HEK293 (cell line): Measurements from ENCODE around the gene STAC.

ENCODE experiments used
- CTCF ChIA-PET: fragments of 350-600 bp; formaldehyde crosslinking; extraction: SDS; loops from one replicate; lab custom pipeline; 2021; ENCODE audit warnings: antibody characterized with exemption; lab: Yijun Ruan, JAX
- POLR2A ChIA-PET: fragments of 300-600 bp; formaldehyde crosslinking; extraction: SDS; loops from one replicate; lab custom pipeline; 2020; ENCODE audit warnings: antibody characterized with exemption, inconsistent platforms; lab: Yijun Ruan, JAX
- H3K27ac ChIP-seq: fragments of 200-500 bp; sonication (Bioruptor generic); 2 replicates; pipeline ENCODE4 v1.5.1; 2014; ENCODE audit warnings: low read depth, low read length, control low read depth, inconsistent platforms; ENCODE audit errors: extremely low read depth
- H3K36me3 ChIP-seq, 2 experiments: fragments of 200-500 bp in 1 of 2; sonication (Bioruptor generic) in 1 of 2; 1 replicate in 1 of 2; 2 replicates in 1 of 2; pipeline ENCODE4 v1.5.1; 2014 to 2017; ENCODE audit warnings: inconsistent platforms in 2 of 2, low read length in 2 of 2; ENCODE audit not compliant: control insufficient read depth in 2 of 2, insufficient read depth in 1 of 2
- H3K4me1 ChIP-seq: fragments of 200-500 bp; sonication (Bioruptor generic); 2 replicates; pipeline ENCODE4 v1.5.1; 2014; ENCODE audit warnings: mild to moderate bottlenecking, low read length, inconsistent platforms; ENCODE audit not compliant: control insufficient read depth, insufficient read depth
- H3K4me3 ChIP-seq: 2 replicates; pipeline ENCODE4 v1.5.1; 2011; ENCODE audit warnings: low read depth, mild to moderate bottlenecking, control low read depth, low read length, moderate library complexity
- H3K9me3 ChIP-seq: fragments of 200-500 bp; sonication (Bioruptor generic); 2 replicates; pipeline ENCODE4 v1.5.1; 2014; ENCODE audit warnings: low read depth, low read length, inconsistent platforms; ENCODE audit not compliant: control insufficient read depth, insufficient read depth
- EGR2 ChIP-seq: fragments of 450-650 bp; formaldehyde crosslinking; IDR thresholded peaks from 2 replicates; pipeline ENCODE4 v1.5.1; 2016; ENCODE audit warnings: low read depth, missing biosample characterization, missing genetic modification characterization
- RBAK ChIP-seq: fragments of 450-650 bp; formaldehyde crosslinking; IDR thresholded peaks from 2 replicates; pipeline ENCODE4 v1.5.1; 2016; ENCODE audit warnings: missing biosample characterization, missing genetic modification characterization
- SCRT2 ChIP-seq: fragments of 450-650 bp; formaldehyde crosslinking; IDR thresholded peaks from 2 replicates; pipeline ENCODE4 v1.5.1; 2016; ENCODE audit warnings: missing biosample characterization, missing genetic modification characterization
- ZNF157 ChIP-seq: fragments of 450-650 bp; formaldehyde crosslinking; IDR thresholded peaks from 2 replicates; pipeline ENCODE4 v1.5.1; 2016; ENCODE audit warnings: missing biosample characterization, missing genetic modification characterization
- ZNF16 ChIP-seq: fragments of 450-650 bp; formaldehyde crosslinking; IDR thresholded peaks from 2 replicates; pipeline ENCODE4 v1.5.1; 2016; ENCODE audit warnings: low read depth, missing biosample characterization, missing genetic modification characterization
- ZNF266 ChIP-seq: fragments of 450-650 bp; formaldehyde crosslinking; IDR thresholded peaks from 2 replicates; pipeline ENCODE4 v1.5.1; 2016; ENCODE audit warnings: missing biosample characterization, missing genetic modification characterization, low read depth
- ZNF311 ChIP-seq: fragments of 450-650 bp; formaldehyde crosslinking; IDR thresholded peaks from 2 replicates; pipeline ENCODE4 v1.5.1; 2017; ENCODE audit warnings: missing biosample characterization, missing genetic modification characterization, borderline replicate concordance
- ZNF501 ChIP-seq: fragments of 450-650 bp; formaldehyde crosslinking; IDR thresholded peaks from 2 replicates; pipeline ENCODE4 v1.5.1; 2016; ENCODE audit warnings: missing biosample characterization, missing genetic modification characterization
- ZNF558 ChIP-seq: fragments of 450-650 bp; formaldehyde crosslinking; IDR thresholded peaks from 2 replicates; pipeline ENCODE4 v1.5.1; 2016; ENCODE audit warnings: missing biosample characterization, missing genetic modification characterization
- ZNF561 ChIP-seq: fragments of 450-650 bp; IDR thresholded peaks from 2 replicates; pipeline ENCODE4 v1.5.1; 2018; ENCODE audit warnings: missing biosample characterization, missing genetic modification characterization, borderline replicate concordance
- ZNF626 ChIP-seq: fragments of 450-650 bp; sonication (Bioruptor Pico); formaldehyde crosslinking; IDR thresholded peaks from 2 replicates; pipeline ENCODE4 v1.5.1; 2018; ENCODE audit warnings: missing biosample characterization, missing genetic modification characterization, inconsistent platforms
- ZNF658 ChIP-seq: fragments of 450-650 bp; formaldehyde crosslinking; IDR thresholded peaks from 2 replicates; pipeline ENCODE4; 2016; ENCODE audit warnings: missing biosample characterization, missing genetic modification characterization
- ZNF776 ChIP-seq: fragments of 450-650 bp; formaldehyde crosslinking; IDR thresholded peaks from 2 replicates; pipeline ENCODE4 v1.5.0; 2017; ENCODE audit warnings: missing biosample characterization, missing genetic modification characterization, borderline replicate concordance
- ZNF791 ChIP-seq: fragments of 450-650 bp; formaldehyde crosslinking; IDR thresholded peaks from 2 replicates; pipeline ENCODE4 v1.5.1; 2016; ENCODE audit warnings: missing biosample characterization, missing genetic modification characterization
- ZSCAN30 ChIP-seq: fragments of 450-650 bp; IDR thresholded peaks from 2 replicates; pipeline ENCODE4 v1.5.1; 2018; ENCODE audit warnings: missing biosample characterization, mild to moderate bottlenecking, missing genetic modification characterization, moderate library complexity
- TF ChIP-seq, protein P1 (sequence below): fragments of 450-650 bp; formaldehyde crosslinking; IDR thresholded peaks from 2 replicates; pipeline ENCODE4 v1.5.1; 2016; ENCODE audit warnings: missing biosample characterization, missing genetic modification characterization
- TF ChIP-seq, protein P2 (sequence below): fragments of 450-650 bp; formaldehyde crosslinking; IDR thresholded peaks from 2 replicates; pipeline ENCODE4 v1.5.1; 2016; ENCODE audit warnings: missing biosample characterization, missing genetic modification characterization, low read depth
- TF ChIP-seq, protein P3 (sequence below): fragments of 450-650 bp; formaldehyde crosslinking; IDR thresholded peaks from 2 replicates; pipeline ENCODE4 v1.5.1; 2017; ENCODE audit warnings: missing biosample characterization, mild to moderate bottlenecking, missing genetic modification characterization, moderate library complexity
- TF ChIP-seq, protein P4 (sequence below): sonication (generic); formaldehyde crosslinking; IDR thresholded peaks from 2 replicates; pipeline ENCODE4 v1.8.1; 2022; ENCODE audit warnings: mild to moderate bottlenecking, moderate library complexity, missing genetic modification reagents
- TF ChIP-seq, protein P5 (sequence below): fragments of 450-650 bp; formaldehyde crosslinking; IDR thresholded peaks from 2 replicates; pipeline ENCODE4 v1.5.1; 2016; ENCODE audit warnings: missing biosample characterization, missing genetic modification characterization

The STAC gene

DNA sequence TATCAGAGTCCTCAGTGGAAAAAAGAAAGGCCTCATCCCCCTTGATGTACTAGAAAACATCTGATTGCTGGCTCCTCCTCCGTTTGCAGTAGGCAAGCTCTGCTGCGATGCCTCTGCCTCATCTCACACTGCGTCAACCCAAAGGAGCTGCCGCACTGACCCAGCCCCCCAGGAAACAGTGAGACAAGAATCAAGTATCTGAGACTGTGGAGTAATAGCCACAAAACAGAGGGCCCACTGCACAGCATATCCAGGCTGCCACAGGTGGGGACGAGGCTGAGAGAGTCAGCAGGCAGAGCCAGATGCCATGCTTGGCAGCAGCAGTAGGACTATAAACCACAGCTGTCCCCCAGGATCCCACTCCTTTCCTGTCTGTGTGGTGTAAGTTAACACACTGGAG lies 165.9 kb downstream of the STAC start (continued):
- TF ChIP-seq EGR2 (tag by site-specific recombination) = no peak
- no peak for TF ChIP-seq ZNF791 (tag by site-specific recombination)
- no peak for TF ChIP-seq ZNF776 (tag by site-specific recombination)
- TF ChIP-seq, protein P1, sequence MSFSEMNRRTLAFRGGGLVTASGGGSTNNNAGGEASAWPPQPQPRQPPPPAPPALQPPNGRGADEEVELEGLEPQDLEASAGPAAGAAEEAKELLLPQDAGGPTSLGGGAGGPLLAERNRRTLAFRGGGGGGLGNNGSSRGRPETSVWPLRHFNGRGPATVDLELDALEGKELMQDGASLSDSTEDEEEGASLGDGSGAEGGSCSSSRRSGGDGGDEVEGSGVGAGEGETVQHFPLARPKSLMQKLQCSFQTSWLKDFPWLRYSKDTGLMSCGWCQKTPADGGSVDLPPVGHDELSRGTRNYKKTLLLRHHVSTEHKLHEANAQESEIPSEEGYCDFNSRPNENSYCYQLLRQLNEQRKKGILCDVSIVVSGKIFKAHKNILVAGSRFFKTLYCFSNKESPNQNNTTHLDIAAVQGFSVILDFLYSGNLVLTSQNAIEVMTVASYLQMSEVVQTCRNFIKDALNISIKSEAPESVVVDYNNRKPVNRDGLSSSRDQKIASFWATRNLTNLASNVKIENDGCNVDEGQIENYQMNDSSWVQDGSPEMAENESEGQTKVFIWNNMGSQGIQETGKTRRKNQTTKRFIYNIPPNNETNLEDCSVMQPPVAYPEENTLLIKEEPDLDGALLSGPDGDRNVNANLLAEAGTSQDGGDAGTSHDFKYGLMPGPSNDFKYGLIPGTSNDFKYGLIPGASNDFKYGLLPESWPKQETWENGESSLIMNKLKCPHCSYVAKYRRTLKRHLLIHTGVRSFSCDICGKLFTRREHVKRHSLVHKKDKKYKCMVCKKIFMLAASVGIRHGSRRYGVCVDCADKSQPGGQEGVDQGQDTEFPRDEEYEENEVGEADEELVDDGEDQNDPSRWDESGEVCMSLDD (tag by site-specific recombination) = no peak
- TF ChIP-seq ZNF311 (tag by site-specific recombination) = no peak
- no peak for TF ChIP-seq RBAK (tag by site-specific recombination)
- TF ChIP-seq, all 188 proteins: peak for 0

DNA sequence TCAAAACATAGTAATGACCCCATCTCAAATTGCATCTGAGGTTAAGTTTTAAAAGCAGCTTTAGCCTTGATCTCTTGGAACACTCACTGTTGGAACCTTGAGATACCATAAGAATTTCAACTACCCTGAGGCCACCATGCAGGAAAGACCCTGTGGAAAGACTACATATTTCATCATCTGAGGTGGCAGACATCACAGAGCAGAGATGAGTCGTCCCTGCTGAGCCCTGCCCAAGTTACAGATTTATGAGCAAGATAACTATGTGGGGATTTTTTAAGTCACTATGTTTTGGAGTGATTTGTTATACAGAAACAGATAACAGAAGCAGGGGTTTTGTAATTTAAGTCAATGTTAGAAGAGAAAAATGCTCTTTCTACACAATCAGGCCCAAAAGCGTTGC lies 168.4 kb downstream of the STAC start:
- POLR2A ChIA-PET = no interaction called here
- no peaks in the 10 kb centered on the region for H3K9me3 ChIP-seq

More for the DNA sequence above, 168.4 kb downstream of the STAC start:
- CTCF ChIA-PET = no interaction called here
- TF ChIP-seq ZSCAN30 (tag by site-specific recombination) (no peak), ZNF558 (tag by site-specific recombination) (no peak), ZNF658 (tag by site-specific recombination) (no peak), ZNF501 (tag by site-specific recombination) (no peak), SCRT2 (tag by site-specific recombination) (no peak), ZNF266 (tag by site-specific recombination) (no peak), ZNF157 (no peak), ZNF626 (tag by site-specific recombination) (no peak), ZNF16 (tag by site-specific recombination) (no peak), ZNF561 (tag by site-specific recombination) (no peak)
- TF ChIP-seq, protein P1 (tag by site-specific recombination) = no peak
- TF ChIP-seq, protein P2, sequence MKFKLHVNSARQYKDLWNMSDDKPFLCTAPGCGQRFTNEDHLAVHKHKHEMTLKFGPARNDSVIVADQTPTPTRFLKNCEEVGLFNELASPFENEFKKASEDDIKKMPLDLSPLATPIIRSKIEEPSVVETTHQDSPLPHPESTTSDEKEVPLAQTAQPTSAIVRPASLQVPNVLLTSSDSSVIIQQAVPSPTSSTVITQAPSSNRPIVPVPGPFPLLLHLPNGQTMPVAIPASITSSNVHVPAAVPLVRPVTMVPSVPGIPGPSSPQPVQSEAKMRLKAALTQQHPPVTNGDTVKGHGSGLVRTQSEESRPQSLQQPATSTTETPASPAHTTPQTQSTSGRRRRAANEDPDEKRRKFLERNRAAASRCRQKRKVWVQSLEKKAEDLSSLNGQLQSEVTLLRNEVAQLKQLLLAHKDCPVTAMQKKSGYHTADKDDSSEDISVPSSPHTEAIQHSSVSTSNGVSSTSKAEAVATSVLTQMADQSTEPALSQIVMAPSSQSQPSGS (tag by site-specific recombination) = no peak
- TF ChIP-seq, protein P3, sequence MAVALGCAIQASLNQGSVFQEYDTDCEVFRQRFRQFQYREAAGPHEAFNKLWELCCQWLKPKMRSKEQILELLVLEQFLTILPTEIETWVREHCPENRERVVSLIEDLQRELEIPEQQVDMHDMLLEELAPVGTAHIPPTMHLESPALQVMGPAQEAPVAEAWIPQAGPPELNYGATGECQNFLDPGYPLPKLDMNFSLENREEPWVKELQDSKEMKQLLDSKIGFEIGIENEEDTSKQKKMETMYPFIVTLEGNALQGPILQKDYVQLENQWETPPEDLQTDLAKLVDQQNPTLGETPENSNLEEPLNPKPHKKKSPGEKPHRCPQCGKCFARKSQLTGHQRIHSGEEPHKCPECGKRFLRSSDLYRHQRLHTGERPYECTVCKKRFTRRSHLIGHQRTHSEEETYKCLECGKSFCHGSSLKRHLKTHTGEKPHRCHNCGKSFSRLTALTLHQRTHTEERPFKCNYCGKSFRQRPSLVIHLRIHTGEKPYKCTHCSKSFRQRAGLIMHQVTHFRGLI (tag by site-specific recombination) = no peak
- TF ChIP-seq, protein P4, sequence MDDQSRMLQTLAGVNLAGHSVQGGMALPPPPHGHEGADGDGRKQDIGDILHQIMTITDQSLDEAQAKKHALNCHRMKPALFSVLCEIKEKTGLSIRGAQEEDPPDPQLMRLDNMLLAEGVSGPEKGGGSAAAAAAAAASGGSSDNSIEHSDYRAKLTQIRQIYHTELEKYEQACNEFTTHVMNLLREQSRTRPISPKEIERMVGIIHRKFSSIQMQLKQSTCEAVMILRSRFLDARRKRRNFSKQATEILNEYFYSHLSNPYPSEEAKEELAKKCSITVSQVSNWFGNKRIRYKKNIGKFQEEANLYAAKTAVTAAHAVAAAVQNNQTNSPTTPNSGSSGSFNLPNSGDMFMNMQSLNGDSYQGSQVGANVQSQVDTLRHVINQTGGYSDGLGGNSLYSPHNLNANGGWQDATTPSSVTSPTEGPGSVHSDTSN = no peak
- TF ChIP-seq, protein P5, sequence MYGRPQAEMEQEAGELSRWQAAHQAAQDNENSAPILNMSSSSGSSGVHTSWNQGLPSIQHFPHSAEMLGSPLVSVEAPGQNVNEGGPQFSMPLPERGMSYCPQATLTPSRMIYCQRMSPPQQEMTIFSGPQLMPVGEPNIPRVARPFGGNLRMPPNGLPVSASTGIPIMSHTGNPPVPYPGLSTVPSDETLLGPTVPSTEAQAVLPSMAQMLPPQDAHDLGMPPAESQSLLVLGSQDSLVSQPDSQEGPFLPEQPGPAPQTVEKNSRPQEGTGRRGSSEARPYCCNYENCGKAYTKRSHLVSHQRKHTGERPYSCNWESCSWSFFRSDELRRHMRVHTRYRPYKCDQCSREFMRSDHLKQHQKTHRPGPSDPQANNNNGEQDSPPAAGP (tag by site-specific recombination) = no peak
- H3K4me1 ChIP-seq = no peaks in the 10 kb centered on the region
- H3K27ac ChIP-seq = no peak overlapping the region
- H3K4me3 ChIP-seq = no peak overlapping the region
- H3K36me3 ChIP-seq = no peaks in the 10 kb centered on the region
